HG03558 (cell line): Measurements from ENCODE around the gene PKP2.

Experiments used
- ATAC-seq: cut with Tn5 transposase; IDR thresholded peaks from one replicate; pipeline ENCODE4 v1.9.1; 2021; ENCODE audit warnings: moderate number of reproducible peaks; ENCODE audit not compliant: unreplicated experiment; ENCODE audit errors: extremely low read depth

Gene PKP2

GRCh38 chr12:32896432-32897280 is at the start of gene PKP2:
Gene PKP2 (minus strand): TSS chr12:32896777. CDS start chr12:32896731, 46 bp downstream.
- ATAC-seq, result no peak

- no peak for ATAC-seq
Measured at GRCh38 chr12:32944195-32944594, 47.6 kb upstream of the PKP2 start.

GRCh38 chr12:32939801-32940200 is 43.2 kb upstream of the PKP2 start:
- no peak for ATAC-seq

DNA sequence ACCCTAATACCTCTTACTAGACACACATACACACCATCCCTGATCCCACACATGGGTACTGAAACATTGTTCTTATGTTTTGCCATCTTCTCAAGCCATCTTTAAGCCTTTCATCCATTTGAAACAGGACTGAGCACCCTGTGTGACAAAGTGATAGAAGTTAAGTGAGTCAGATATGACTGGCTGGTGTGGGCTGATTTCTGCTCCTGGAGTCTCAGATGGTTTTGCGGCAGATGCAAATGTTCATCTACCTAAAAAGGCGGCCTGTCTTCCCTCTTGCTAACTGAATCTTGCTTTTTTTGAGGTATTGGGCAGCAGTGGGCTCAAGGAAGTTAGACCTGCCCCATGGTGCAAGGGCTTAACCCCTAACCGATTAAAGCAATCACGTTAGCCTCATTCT is 30.4 kb upstream of the PKP2 start:
- no peak for ATAC-seq

- no peak for ATAC-seq
Measured at GRCh38 chr12:32926356-32926755, 29.8 kb upstream of the PKP2 start.

DNA sequence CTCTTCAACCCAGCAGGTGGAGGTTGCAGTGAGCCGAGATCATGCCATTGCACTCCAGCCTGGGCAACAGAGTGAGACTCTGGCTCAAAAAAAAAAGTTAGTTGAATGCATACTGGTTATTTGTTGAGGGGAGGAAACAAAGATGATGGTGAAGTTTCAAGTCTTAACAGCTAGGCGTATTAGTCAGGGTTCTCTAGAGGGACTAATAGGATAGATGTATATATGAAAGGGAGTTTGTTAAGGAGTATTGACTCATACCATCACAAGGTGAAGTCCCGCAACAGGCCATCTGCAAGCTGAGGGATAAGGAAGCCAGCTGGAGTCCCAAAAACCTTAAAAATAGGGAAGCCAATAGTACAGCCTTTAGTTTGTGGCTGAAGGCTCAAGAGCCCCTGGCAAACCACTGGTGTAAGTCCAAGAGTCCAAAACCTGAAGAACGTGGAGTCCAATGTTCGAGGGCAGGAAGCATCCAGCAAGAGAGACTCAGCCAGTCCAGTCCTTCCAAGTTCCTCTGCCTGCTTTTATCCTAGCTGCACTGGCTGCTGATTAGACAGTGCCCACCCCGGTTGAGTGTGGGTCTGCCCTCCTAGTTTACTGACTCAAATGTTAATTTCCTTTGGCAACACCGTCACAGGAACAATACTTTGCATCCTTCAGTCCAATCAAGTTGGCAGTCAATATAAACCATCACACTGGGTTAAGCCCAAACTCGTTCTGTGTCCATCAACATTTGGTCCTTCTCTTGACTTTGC is 26.1 kb upstream of the PKP2 start:
- no peak for ATAC-seq

DNA sequence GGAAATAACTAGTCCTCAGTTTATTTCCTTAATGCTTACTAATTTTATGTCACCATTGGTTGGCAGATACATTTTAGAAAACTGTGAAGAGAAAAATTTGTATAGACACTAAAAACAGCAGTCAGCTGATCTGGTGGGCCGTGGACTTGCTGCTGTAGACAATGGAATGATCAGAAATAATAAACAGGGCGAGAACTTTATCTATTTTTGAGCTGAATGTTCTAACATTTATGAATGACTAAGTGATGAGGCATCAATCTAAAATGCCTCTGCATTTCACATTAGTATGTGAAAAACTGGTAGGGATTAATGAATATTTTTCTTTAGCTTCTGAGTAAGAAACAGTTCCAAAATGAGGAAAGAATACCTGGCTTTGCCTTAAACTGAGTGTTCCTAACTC is 24.8 kb upstream of the PKP2 start:
- no peak for ATAC-seq

GRCh38 chr12:32920506-32921085 is 24.0 kb upstream of the PKP2 start:
- ATAC-seq, result no peak

DNA sequence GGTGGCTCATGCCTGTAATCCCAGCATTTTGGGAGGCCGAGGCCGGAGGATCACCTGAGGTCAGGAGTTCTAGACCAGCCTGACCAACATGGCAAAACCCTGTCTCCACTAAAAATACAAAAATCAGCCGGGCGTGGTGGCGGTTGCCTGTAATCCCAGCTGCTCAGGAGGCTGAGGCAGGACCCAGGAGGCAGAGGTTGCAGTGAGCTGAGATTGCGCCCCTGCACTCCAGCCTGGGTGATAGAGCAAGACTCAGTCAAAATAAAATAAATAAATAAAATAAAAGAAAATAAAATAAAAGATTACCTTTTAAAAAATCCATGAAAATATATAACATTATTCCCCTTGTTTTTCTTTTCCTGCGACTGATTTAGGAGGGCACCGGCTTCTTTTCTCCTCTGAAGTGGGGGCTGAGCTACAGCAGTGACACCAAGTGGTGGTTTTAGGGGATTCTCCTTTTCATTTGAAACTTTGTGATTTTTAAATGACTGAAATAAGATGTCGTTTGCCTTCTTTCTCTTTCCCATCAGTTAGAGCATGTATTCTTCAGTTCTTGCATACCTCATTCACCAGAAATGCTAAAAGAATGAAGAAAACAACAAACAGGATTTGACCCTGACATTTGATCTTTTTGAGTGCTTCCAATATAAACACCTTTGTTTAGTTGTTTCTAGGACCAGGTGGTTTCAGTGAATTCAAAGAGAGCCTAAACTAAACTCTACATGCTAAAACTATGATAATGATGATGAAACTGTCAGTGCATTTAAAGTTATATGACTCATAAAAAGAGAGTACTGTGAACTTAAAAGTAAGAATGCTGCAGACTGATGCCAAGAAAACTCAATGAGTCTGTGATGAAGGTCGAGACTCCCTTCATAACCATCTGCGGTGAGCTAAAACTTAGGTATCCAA is 22.6 kb upstream of the PKP2 start:
- ATAC-seq, result no peak

DNA sequence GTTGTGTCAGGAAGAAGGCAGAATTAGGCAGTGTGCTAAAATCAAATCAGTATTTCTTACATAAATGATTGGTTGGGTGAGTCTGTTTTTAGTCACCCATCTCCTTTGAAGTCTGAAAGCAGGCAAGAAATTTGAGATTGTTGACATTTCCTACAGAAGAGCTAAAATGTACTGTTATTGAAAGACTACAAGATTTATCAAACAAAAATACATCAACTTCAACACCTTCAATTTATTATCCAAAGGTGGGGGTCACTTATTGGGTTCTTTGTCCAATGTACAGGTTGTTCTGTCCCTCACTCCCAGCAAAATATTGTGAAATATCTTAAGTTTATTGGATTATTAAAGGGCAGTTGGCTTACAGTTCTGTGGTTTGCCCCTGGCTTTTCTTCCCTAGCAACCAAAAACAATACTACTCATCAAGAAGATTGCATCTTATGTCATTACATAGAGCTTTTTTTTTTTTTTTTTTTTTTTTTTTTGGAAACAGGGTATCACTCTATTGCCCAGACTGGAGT is 20.6 kb upstream of the PKP2 start:
- no peak for ATAC-seq

DNA sequence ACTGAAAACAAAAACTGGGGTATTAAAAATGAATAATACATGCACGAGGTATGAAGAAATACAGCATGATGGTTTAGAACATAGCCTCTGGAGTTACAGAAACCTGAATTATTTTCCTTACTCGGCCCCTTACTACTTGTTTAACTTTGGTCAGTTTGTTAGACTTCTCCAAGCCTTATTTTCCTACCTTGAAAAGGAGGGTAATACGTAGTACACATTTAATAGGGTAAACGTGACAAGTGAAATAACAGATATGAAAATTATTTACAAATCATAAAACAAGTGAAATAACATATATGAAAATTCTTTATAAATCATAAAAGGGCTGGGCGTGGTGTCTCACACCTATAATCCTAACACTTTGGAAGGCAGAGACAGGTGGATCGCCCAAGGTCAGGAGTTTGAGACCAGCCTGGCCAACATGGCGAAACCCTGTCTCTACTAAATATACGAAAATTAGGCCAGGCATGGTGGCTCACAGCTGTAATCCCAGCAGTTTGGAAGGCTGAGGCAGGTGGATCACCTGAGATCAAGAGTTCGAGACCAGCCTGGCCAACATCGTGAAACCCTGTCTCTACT is 11.4 kb upstream of the PKP2 start:
- ATAC-seq, result no peak

- ATAC-seq, result no peak
Measured at GRCh38 chr12:32907166-32907565, 10.6 kb upstream of the PKP2 start.

GRCh38 chr12:32906399-32907165 is 10.0 kb upstream of the PKP2 start:
- ATAC-seq, result peak; percentile 98

DNA sequence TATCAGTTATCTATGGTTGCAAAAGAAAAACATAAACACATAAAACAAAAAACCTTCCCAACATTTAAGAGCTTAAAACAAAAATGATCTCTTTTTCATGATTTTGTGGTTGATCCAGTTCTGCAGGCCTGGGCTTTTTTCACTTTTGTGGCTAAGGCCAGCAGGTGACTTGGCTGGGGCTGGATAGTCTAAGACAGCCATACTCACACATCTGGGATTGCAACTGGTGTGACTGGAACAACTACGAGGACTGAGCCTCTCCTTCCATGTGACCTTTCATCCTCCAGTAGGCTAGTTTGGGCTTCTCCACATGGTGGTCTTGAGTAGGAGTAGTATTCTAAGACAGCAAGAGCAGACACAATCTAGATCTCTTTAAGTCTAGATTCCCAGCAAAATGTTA is 7.2 kb upstream of the PKP2 start:
- no peak for ATAC-seq

DNA sequence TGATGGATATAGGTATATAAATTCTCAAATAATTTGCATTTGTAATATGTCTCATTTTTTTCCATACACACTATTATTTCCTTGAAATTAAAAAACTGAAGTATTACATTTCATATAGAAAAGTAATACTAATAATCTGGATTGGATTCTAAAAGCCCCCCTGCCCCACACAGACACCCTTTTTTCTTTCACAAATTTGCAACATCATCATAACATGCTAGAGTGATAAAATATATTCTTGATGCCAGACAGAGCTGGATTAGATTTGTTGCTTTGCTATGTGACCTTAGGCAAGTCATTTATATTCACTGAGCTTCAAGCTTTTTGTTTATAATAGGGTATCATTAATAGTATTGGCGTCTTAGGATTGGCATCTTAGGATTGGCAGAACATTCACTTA is 6.7 kb upstream of the PKP2 start:
- no peak for ATAC-seq

- ATAC-seq, result no peak
Measured at GRCh38 chr12:32902287-32902997, 5.9 kb upstream of the PKP2 start.

- ATAC-seq, result no peak
Measured at GRCh38 chr12:32901553-32901952, 5.0 kb upstream of the PKP2 start.
